IMR-90 (cell line): ENCODE data around the gene YJEFN3. TPM values are rescaled to one million over a fixed set of nuclear protein-coding genes. Genes with fewer than 3 reads are reported as not detected.

ENCODE experiments used
- ATAC-seq: fragments of 200-7000 bp; cut with Tn5 transposase; 2 replicates; pipeline ENCODE4 v1.9.1; 2020; ENCODE audit warnings: low read depth, mild to moderate bottlenecking, moderate library complexity
- BruUV-seq: library from RNA; stranded (reverse); fragments of 400-500 nt; replicated peaks from 2 replicates; lab custom pipeline; 2021; lab: Mats Ljungman, UMichigan
- CTCF ChIA-PET: fragments of 300-600 bp; formaldehyde crosslinking; extraction: SDS; loops from one replicate; lab custom pipeline; 2021; ENCODE audit warnings: antibody characterized with exemption; lab: Yijun Ruan, JAX
- POLR2A ChIA-PET: fragments of 300-600 bp; sonication (Branson Sonifier 250); formaldehyde crosslinking; loops from one replicate; lab custom pipeline; 2022; ENCODE audit warnings: antibody characterized with exemption; ENCODE audit not compliant: unreplicated experiment; lab: Charles Lee
- DNase-seq: peaks from one replicate; pipeline ENCODE4 v3.0.0; 2013
- H2AFZ ChIP-seq: replicated peaks from 2 replicates; pipeline ENCODE3; 2013; ENCODE audit warnings: low read length, mild to moderate bottlenecking; ENCODE audit not compliant: poor library complexity
- H2AK5ac ChIP-seq: 2 replicates; pipeline ENCODE4 v1.6.1; 2013; ENCODE audit warnings: low read depth, low read length, inconsistent platforms
- H2AK9ac ChIP-seq: replicated peaks from 2 replicates; pipeline ENCODE3; 2013; ENCODE audit warnings: mild to moderate bottlenecking, low read depth, low read length, moderate library complexity; ENCODE audit not compliant: poor library complexity
- H2BK120ac ChIP-seq: 2 replicates; pipeline ENCODE4 v1.6.1; 2013; ENCODE audit warnings: low read depth, low read length, inconsistent platforms
- H2BK15ac ChIP-seq: 3 replicates; pipeline ENCODE4 v1.6.1; 2013; ENCODE audit warnings: low read depth, low read length, inconsistent platforms
- H2BK20ac ChIP-seq: 2 replicates; pipeline ENCODE4 v1.6.1; 2013; ENCODE audit warnings: low read depth, mild to moderate bottlenecking, inconsistent platforms, low read length, moderate library complexity
- H2BK5ac ChIP-seq: 2 replicates; pipeline ENCODE4 v1.6.1; 2013; ENCODE audit warnings: mild to moderate bottlenecking, low read depth, low read length, inconsistent platforms; ENCODE audit not compliant: poor library complexity, severe bottlenecking
- H3K14ac ChIP-seq: replicated peaks from 2 replicates; pipeline ENCODE4 v1.6.1; 2013; ENCODE audit warnings: low read depth, low read length, inconsistent platforms
- H3K18ac ChIP-seq: 2 replicates; pipeline ENCODE4 v1.6.1; 2013; ENCODE audit warnings: low read depth, low read length, control low read depth
- H3K23ac ChIP-seq: 2 replicates; pipeline ENCODE4 v1.6.1; 2013; ENCODE audit warnings: low read depth, low read length, inconsistent platforms
- H3K27ac ChIP-seq: 2 replicates; pipeline ENCODE4 v1.5.1; 2013; ENCODE audit warnings: mild to moderate bottlenecking, control low read depth, low read length; ENCODE audit not compliant: insufficient read depth
- H3K27me3 ChIP-seq: 2 replicates; pipeline ENCODE4 v1.6.1; 2013; ENCODE audit warnings: low read length; ENCODE audit not compliant: control insufficient read depth, insufficient read depth
- H3K36me3 ChIP-seq: 2 replicates; pipeline ENCODE4 v1.6.1; 2013; ENCODE audit warnings: low read length, mixed read lengths; ENCODE audit not compliant: control insufficient read depth, insufficient read depth
- H3K4ac ChIP-seq: 2 replicates; pipeline ENCODE4 v1.6.1; 2013; ENCODE audit warnings: low read depth, low read length, inconsistent platforms
- H3K4me1 ChIP-seq: 2 replicates; pipeline ENCODE4 v1.6.1; 2013; ENCODE audit warnings: low read length, mixed read lengths; ENCODE audit not compliant: control insufficient read depth, insufficient read depth
- H3K4me2 ChIP-seq: 2 replicates; pipeline ENCODE4 v1.6.1; 2013; ENCODE audit warnings: low read depth, mild to moderate bottlenecking, control low read depth, low read length, moderate library complexity
- H3K4me3 ChIP-seq: 2 replicates; pipeline ENCODE4 v1.5.1; 2013; ENCODE audit warnings: low read depth, mild to moderate bottlenecking, control low read depth, low read length, moderate library complexity; ENCODE audit not compliant: insufficient read depth
- H3K56ac ChIP-seq: 2 replicates; pipeline ENCODE4 v1.6.1; 2013; ENCODE audit warnings: low read length, inconsistent platforms; ENCODE audit not compliant: insufficient read depth; ENCODE audit errors: extremely low read depth
- H3K79me1 ChIP-seq, 2 experiments: 2 replicates each; pipeline ENCODE4 v1.6.1; 2013; ENCODE audit warnings: low read length in 2 of 2, inconsistent platforms in 1 of 2, low read depth in 1 of 2
- H3K9ac ChIP-seq: 2 replicates; pipeline ENCODE4 v1.6.1; 2013; ENCODE audit warnings: low read depth, low read length, control low read depth
- H3K9me1 ChIP-seq: 2 replicates; pipeline ENCODE4 v1.6.1; 2013; ENCODE audit warnings: low read length, inconsistent platforms; ENCODE audit not compliant: insufficient read depth
- H3K9me3 ChIP-seq: 2 replicates; pipeline ENCODE4 v1.6.1; 2013; ENCODE audit warnings: low read length; ENCODE audit not compliant: control insufficient read depth, insufficient read depth
- H4K20me1 ChIP-seq: 2 replicates; pipeline ENCODE4 v1.6.1; 2013; ENCODE audit warnings: low read length, inconsistent platforms; ENCODE audit not compliant: insufficient read depth
- H4K5ac ChIP-seq: 2 replicates; pipeline ENCODE4 v1.6.1; 2013; ENCODE audit warnings: mild to moderate bottlenecking, low read depth, low read length, control low read depth
- H4K8ac ChIP-seq, 2 experiments: 2 replicates each; pipeline ENCODE4 v1.6.1; 2013; ENCODE audit warnings: low read depth in 2 of 2, low read length in 2 of 2, control low read depth in 1 of 2, inconsistent platforms in 1 of 2
- H4K91ac ChIP-seq: 2 replicates; pipeline ENCODE4 v1.6.1; 2013; ENCODE audit warnings: low read depth, low read length, inconsistent platforms; ENCODE audit not compliant: insufficient read depth
- BHLHE40 ChIP-seq: fragments of 150-350 bp; IDR thresholded peaks from 2 replicates; pipeline ENCODE4 v1.6.1; 2016; ENCODE audit warnings: mild to moderate bottlenecking, low read depth, low read length
- CEBPB ChIP-seq: IDR thresholded peaks from 2 replicates; pipeline ENCODE4 v1.6.1; 2012; ENCODE audit warnings: low read depth, low read length, improper control_type of control experiment
- MAZ ChIP-seq: IDR thresholded peaks from 2 replicates; pipeline ENCODE4 v1.6.1; 2012; ENCODE audit warnings: low read depth, mild to moderate bottlenecking, low read length, improper control_type of control experiment, moderate library complexity, borderline replicate concordance
- MXI1 ChIP-seq: IDR thresholded peaks from 2 replicates; pipeline ENCODE4 v1.6.1; 2012; ENCODE audit warnings: low read depth, mild to moderate bottlenecking, low read length, moderate library complexity, borderline replicate concordance
- NFE2L2 ChIP-seq: fragments of 150-350 bp; IDR thresholded peaks from 2 replicates; pipeline ENCODE4 v1.6.1; 2016; ENCODE audit warnings: low read depth, mild to moderate bottlenecking, low read length
- RAD21 ChIP-seq: IDR thresholded peaks from 2 replicates; pipeline ENCODE4 v1.6.1; 2012; ENCODE audit warnings: low read length, improper control_type of control experiment
- RFX5 ChIP-seq: IDR thresholded peaks from 2 replicates; pipeline ENCODE4 v1.8.0; 2012; ENCODE audit warnings: low read depth, mild to moderate bottlenecking, low read length, moderate library complexity
- SMC3 ChIP-seq: fragments of 150-350 bp; IDR thresholded peaks from 2 replicates; pipeline ENCODE4 v1.6.1; 2016; ENCODE audit warnings: low read depth, mild to moderate bottlenecking, antibody characterized with exemption, low read length, moderate library complexity
- WGBS, 2 experiments: methylation state at CpG; one replicate each; pipeline versions ENCODE4 v1.1.5 to v1.1.7; 2013; ENCODE audit warnings: missing lambda C conversion rate in 2 of 2; ENCODE audit not compliant: insufficient read length in 1 of 2; ENCODE audit errors: extremely low coverage in 2 of 2; 5-methylcytosine and 5-hydroxymethylcytosine counted together
- dilution Hi-C: fragments of 300-500 bp; cut with HindIII; formaldehyde crosslinking; loops from one replicate; pipeline ENCODE4 v1.14.3; 2018; ENCODE audit warnings: low sequenced_read_pairs; ENCODE audit not compliant: unreplicated experiment
- in situ Hi-C: fragments of 300-500 bp; cut with MboI; formaldehyde crosslinking; loops from 3 replicates; pipeline ENCODE4 v1.14.3; 2019; ENCODE audit warnings: low sequenced_read_pairs, inconsistent platforms, mixed read lengths
- intact Hi-C: fragments of 100-400 bp; cut with micrococcal nuclease; formaldehyde crosslinking; loops from 2 replicates; pipeline ENCODE4 v1.10.0; 2022
- polyA plus RNA-seq, 3 experiments: library from polyadenylated mRNA; depleted of rRNA; stranded (reverse); fragments of >200 nt; gene quantifications; 2 replicates each; pipeline ENCODE4 v1.2.3, GENCODE V29; 2012; ENCODE audit warnings: low replicate concordance in 1 of 3
- total RNA-seq: library from RNA; depleted of rRNA; stranded (reverse); fragments of >200 nt; gene quantifications from 2 replicates; pipeline ENCODE4 v1.2.3, GENCODE V29; 2012

YJEFN3 gene
- total and polyA plus RNA-seq, 2 of the 4 experiments (the other 2 are of a cell fraction): 0.72 to 4.0 TPM

DNA sequence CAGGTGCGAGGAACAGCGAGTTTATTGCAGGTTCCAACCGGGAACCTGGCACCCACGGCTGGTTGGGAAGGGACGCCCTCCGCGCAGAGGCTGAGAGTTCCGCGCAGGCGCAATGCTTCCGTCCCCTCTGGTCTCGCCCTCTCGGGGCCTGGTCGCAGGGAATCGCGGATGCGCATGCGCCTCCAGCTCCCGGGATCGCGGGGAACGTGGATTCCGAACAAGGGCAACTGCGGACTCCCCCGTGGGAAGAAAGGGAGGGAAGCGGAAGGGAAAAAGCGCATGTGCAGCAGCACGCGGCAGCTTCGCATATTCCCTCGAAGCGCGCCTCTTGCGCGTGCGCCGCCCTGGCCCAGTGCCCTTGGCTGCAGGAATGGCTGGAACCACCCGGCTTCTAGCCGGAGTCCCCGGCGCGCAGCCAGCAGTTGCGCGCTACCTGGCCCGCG lies 14.5 kb upstream of the YJEFN3 start:
- Histone ChIP-seq H3K27me3 (no peaks in the 10 kb centered on the region), H3K9ac (no peak overlapping the region), H3K14ac (no peak overlapping the region), H2AK5ac (no peak overlapping the region), H4K91ac (no peak overlapping the region), H3K18ac (no peak overlapping the region), H2AFZ (peak overlapping the region; percentile 67), H3K9me3 (0 out of 2 replicates have a peak, but pooled peaks cover 3% of the 10 kb centered on the region), H3K79me1 (peaks cover 13 to 42% of the 10 kb centered on the region in 2 experiments), H3K27ac (no peak overlapping the region), H2BK15ac (no peak overlapping the region), H3K9me1 (peaks cover 5% of the 10 kb centered on the region; the same call in 1 of the 2 replicates), H4K5ac (no peak overlapping the region), H3K4ac (no peak overlapping the region), H2BK5ac (no peak overlapping the region), H4K8ac (no peak overlapping the region), H2BK120ac (no peak overlapping the region), H3K23ac (no peak overlapping the region), H3K4me2 (no peak overlapping the region), H3K56ac (no peak overlapping the region), H3K4me1 (peaks cover 5% of the 10 kb centered on the region; the same call in 1 of the 2 replicates), H3K36me3 (peaks cover 3% of the 10 kb centered on the region), H2AK9ac (no peak overlapping the region), H4K20me1 (no peaks in the 10 kb centered on the region), H2BK20ac (no peak overlapping the region), H3K4me3 (no peak overlapping the region)
- intact Hi-C loops (no loop called here), in situ Hi-C loops (no loop called here), dilution Hi-C loops (no loop called here)
- ChIA-PET CTCF (no interaction called here), POLR2A (no interaction called here)
- BruUV-seq: no TSS peak
- ATAC-seq (no peak), DNase-seq (no peak)
- 45% methylated on average over 39 of the region's 46 CpGs; no CpG with 5 or more reads in 1 of the 2 experiments for WGBS, 2 experiments
- no peak for TF ChIP-seq CEBPB
- no peak for TF ChIP-seq RFX5
- TF ChIP-seq MXI1: no peak
- no peak for TF ChIP-seq MAZ
- no peak for TF ChIP-seq RAD21
- TF ChIP-seq SMC3: no peak
- TF ChIP-seq BHLHE40: no peak
- no peak for TF ChIP-seq NFE2L2
